CD14-positive monocyte (primary cell): ENCODE measurements around the gene ZNF536. TPM values are rescaled to one million over a fixed set of nuclear protein-coding genes. Genes with fewer than 3 reads are reported as not detected.

Experiments
- DNase-seq, 3 donors: peaks; one replicate each; pipeline ENCODE4 v3.0.0-alpha.2; 2011 to 2022
- H2AFZ ChIP-seq: 2 replicates; pipeline ENCODE4 v1.6.0; 2012; ENCODE audit warnings: mild to moderate bottlenecking, low read depth, low read length, inconsistent platforms; ENCODE audit not compliant: insufficient read depth, poor library complexity, severe bottlenecking
- H3K27ac ChIP-seq, 2 donors: 1 replicate in 1 of 2; 2 replicates in 1 of 2; pipeline ENCODE4 v1.5.1; 2012 to 2013; ENCODE audit warnings: low read length in 2 of 2, control low read depth in 1 of 2, inconsistent platforms in 1 of 2, low read depth in 1 of 2, mild to moderate bottlenecking in 1 of 2
- H3K27me3 ChIP-seq, 2 donors: one replicate each; pipeline versions ENCODE4 v1.6.0 to v1.6.1; 2011 to 2013; ENCODE audit warnings: low read length in 2 of 2; ENCODE audit not compliant: control insufficient read depth in 2 of 2, insufficient read depth in 2 of 2
- H3K36me3 ChIP-seq, 2 donors: replicated peaks in 1 of 2; 1 replicate in 1 of 2; 2 replicates in 1 of 2; pipeline versions ENCODE4 v1.5.1 to v1.6.1; 2012 to 2013; ENCODE audit warnings: low read length in 2 of 2, control low read depth in 1 of 2, inconsistent platforms in 1 of 2, mild to moderate bottlenecking in 1 of 2; ENCODE audit not compliant: insufficient read depth in 2 of 2, control insufficient read depth in 1 of 2
- H3K4me1 ChIP-seq, 2 donors: 1 replicate in 1 of 2; 2 replicates in 1 of 2; pipeline versions ENCODE4 v1.5.1 to v1.6.1; 2012 to 2013; ENCODE audit warnings: low read length in 2 of 2, control low read depth in 1 of 2, inconsistent platforms in 1 of 2, mild to moderate bottlenecking in 1 of 2, moderate library complexity in 1 of 2; ENCODE audit not compliant: insufficient read depth in 2 of 2, control insufficient read depth in 1 of 2
- H3K4me2 ChIP-seq: replicated peaks from 2 replicates; pipeline ENCODE3; 2012; ENCODE audit warnings: low read length, moderate library complexity, mild to moderate bottlenecking; ENCODE audit not compliant: poor library complexity, severe bottlenecking; ENCODE audit errors: extremely low read depth
- H3K4me3 ChIP-seq, 3 experiments: fragments of 200-600 bp in 1 of 3; sonication (generic) in 1 of 3; replicated peaks in 1 of 3; 1 replicate in 2 of 3; 2 replicates in 1 of 3; pipeline ENCODE4 v1.5.1; 2011 to 2013; ENCODE audit warnings: low read length in 3 of 3, mild to moderate bottlenecking in 3 of 3, control low read depth in 2 of 3, low read depth in 2 of 3, inconsistent platforms in 1 of 3, moderate library complexity in 1 of 3
- H3K79me2 ChIP-seq: 2 replicates; pipeline ENCODE4 v1.6.0; 2012; ENCODE audit warnings: mild to moderate bottlenecking, control low read depth, inconsistent platforms, low read length, moderate library complexity; ENCODE audit not compliant: insufficient read depth
- H3K9ac ChIP-seq: 2 replicates; pipeline ENCODE4 v1.6.0; 2017; ENCODE audit warnings: low read length, mild to moderate bottlenecking; ENCODE audit not compliant: insufficient read depth, poor library complexity, severe bottlenecking
- H3K9me3 ChIP-seq, 2 donors: replicated peaks in 1 of 2; 1 replicate in 1 of 2; 2 replicates in 1 of 2; pipeline versions ENCODE4 v1.5.1 to v1.6.1; 2012 to 2013; ENCODE audit warnings: low read length in 2 of 2, control low read depth in 1 of 2; ENCODE audit not compliant: control insufficient read depth in 1 of 2, insufficient read depth in 1 of 2
- H4K20me1 ChIP-seq: 2 replicates; pipeline ENCODE4 v1.6.0; 2012; ENCODE audit warnings: mild to moderate bottlenecking, low read length, control low read depth, moderate library complexity; ENCODE audit not compliant: insufficient read depth
- H3K27ac Mint-ChIP-seq, 7 donors: one replicate each; pipeline ENCODE4 v1.8.0; 2020; ENCODE audit warnings: mild to moderate bottlenecking in 7 of 7, mixed read lengths in 7 of 7, moderate library complexity in 6 of 7, inconsistent platforms in 2 of 7
- H3K27me3 Mint-ChIP-seq, 3 donors: one replicate each; pipeline ENCODE4 v1.8.0; 2021 to 2022; ENCODE audit warnings: low read depth in 3 of 3, mild to moderate bottlenecking in 3 of 3, mixed read lengths in 3 of 3, moderate library complexity in 3 of 3, inconsistent platforms in 1 of 3
- H3K36me3 Mint-ChIP-seq, 2 donors: one replicate each; pipeline ENCODE4 v1.8.0; 2020; ENCODE audit warnings: mixed read lengths in 2 of 2, inconsistent platforms in 1 of 2, mild to moderate bottlenecking in 1 of 2
- H3K4me1 Mint-ChIP-seq: one replicate; pipeline ENCODE4 v1.8.0; 2020; ENCODE audit warnings: mild to moderate bottlenecking, mixed read lengths
- H3K4me3 Mint-ChIP-seq, 2 donors: one replicate each; pipeline ENCODE4 v1.8.0; 2020; ENCODE audit warnings: mild to moderate bottlenecking in 2 of 2, mixed read lengths in 2 of 2, moderate library complexity in 1 of 2
- H3K9me3 Mint-ChIP-seq, 7 donors: one replicate each; pipeline ENCODE4 v1.8.0; 2020 to 2022; ENCODE audit warnings: mixed read lengths in 7 of 7, mild to moderate bottlenecking in 6 of 7, moderate library complexity in 6 of 7, inconsistent platforms in 2 of 7
- WGBS: methylation state at CpG from one replicate; pipeline ENCODE4 v1.1.5; 2013; ENCODE audit warnings: missing lambda C conversion rate; ENCODE audit not compliant: insufficient coverage; 5-methylcytosine and 5-hydroxymethylcytosine counted together
- intact Hi-C, 2 donors: fragments of 100-400 bp; cut with micrococcal nuclease; formaldehyde crosslinking; loops; one replicate each; pipeline versions ENCODE4 v1.15.0 to v1.15.1; 2023
- polyA plus RNA-seq, 3 donors: library from polyadenylated mRNA; depleted of rRNA in 1 of 3; unstranded in 2 of 3; stranded (reverse) in 1 of 3; fragments of 300-500 nt in 2 of 3; fragments of >200 nt in 1 of 3; fragmentation: Illumina TruSeq in 2 of 3; gene quantifications; 1 replicate in 2 of 3; 2 replicates in 1 of 3; pipeline ENCODE4 v1.2.3, GENCODE V29; 2012 to 2021
- TF ChIP-seq, protein P1 (sequence below): fragments of 200-600 bp; IDR thresholded peaks from one replicate; pipeline ENCODE4 v1.8.0; 2022; ENCODE audit warnings: antibody characterized with exemption, mild to moderate bottlenecking

Gene ZNF536
- polyA plus RNA-seq, 3 donors, result not detected

DNA sequence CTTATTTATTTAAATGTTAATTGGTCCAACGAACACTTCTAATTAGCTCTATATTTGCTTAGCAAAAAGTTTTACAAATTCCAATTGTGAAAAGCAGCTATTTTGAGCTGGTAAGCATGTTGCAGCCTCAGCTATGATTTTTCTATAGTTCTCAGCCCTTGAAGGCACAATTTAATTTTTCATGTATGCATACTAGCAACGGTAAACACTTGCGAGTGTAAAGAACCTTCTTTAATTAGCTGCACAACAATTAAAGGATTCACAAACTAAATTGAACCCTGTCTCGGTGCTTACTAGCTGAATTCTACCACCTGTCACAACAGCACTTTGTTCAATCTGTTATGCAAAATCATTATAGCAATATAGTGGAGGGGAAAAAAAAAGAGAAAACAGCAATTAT is 29.8 kb downstream of the ZNF536 start:
- no peaks in the 10 kb centered on the region for H3K36me3 ChIP-seq
- WGBS, result no CpG with 5 or more reads among the region's 4 CpGs
- H3K4me3 Mint-ChIP-seq, result no peak overlapping the region
- no peak for DNase-seq
- no peak overlapping the region for H2AFZ ChIP-seq
- no peak overlapping the region for H3K27ac Mint-ChIP-seq
- H3K4me3 ChIP-seq, result no peak overlapping the region
- H3K4me1 Mint-ChIP-seq, result no peaks in the 10 kb centered on the region
- peaks cover 0 to 8% (median 1%) of the 10 kb centered on the region in 3 donors for H3K27me3 Mint-ChIP-seq
- H3K36me3 Mint-ChIP-seq, result no peaks in the 10 kb centered on the region
- H3K9me3 ChIP-seq, result no peaks in the 10 kb centered on the region
- H3K4me1 ChIP-seq, result no peaks in the 10 kb centered on the region
- H3K27ac ChIP-seq, result no peak overlapping the region
- no peaks in the 10 kb centered on the region for H4K20me1 ChIP-seq
- H3K9ac ChIP-seq, result no peak overlapping the region
- no peaks in the 10 kb centered on the region for H3K79me2 ChIP-seq
- intact Hi-C loops, result no loop called here
- no peak overlapping the region for H3K4me2 ChIP-seq
- H3K9me3 Mint-ChIP-seq, result peaks cover 0 to 2% (median 0%) of the 10 kb centered on the region in 7 donors
- no peaks in the 10 kb centered on the region for H3K27me3 ChIP-seq
- TF ChIP-seq, protein P1, sequence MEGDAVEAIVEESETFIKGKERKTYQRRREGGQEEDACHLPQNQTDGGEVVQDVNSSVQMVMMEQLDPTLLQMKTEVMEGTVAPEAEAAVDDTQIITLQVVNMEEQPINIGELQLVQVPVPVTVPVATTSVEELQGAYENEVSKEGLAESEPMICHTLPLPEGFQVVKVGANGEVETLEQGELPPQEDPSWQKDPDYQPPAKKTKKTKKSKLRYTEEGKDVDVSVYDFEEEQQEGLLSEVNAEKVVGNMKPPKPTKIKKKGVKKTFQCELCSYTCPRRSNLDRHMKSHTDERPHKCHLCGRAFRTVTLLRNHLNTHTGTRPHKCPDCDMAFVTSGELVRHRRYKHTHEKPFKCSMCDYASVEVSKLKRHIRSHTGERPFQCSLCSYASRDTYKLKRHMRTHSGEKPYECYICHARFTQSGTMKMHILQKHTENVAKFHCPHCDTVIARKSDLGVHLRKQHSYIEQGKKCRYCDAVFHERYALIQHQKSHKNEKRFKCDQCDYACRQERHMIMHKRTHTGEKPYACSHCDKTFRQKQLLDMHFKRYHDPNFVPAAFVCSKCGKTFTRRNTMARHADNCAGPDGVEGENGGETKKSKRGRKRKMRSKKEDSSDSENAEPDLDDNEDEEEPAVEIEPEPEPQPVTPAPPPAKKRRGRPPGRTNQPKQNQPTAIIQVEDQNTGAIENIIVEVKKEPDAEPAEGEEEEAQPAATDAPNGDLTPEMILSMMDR, result no peak

DNA sequence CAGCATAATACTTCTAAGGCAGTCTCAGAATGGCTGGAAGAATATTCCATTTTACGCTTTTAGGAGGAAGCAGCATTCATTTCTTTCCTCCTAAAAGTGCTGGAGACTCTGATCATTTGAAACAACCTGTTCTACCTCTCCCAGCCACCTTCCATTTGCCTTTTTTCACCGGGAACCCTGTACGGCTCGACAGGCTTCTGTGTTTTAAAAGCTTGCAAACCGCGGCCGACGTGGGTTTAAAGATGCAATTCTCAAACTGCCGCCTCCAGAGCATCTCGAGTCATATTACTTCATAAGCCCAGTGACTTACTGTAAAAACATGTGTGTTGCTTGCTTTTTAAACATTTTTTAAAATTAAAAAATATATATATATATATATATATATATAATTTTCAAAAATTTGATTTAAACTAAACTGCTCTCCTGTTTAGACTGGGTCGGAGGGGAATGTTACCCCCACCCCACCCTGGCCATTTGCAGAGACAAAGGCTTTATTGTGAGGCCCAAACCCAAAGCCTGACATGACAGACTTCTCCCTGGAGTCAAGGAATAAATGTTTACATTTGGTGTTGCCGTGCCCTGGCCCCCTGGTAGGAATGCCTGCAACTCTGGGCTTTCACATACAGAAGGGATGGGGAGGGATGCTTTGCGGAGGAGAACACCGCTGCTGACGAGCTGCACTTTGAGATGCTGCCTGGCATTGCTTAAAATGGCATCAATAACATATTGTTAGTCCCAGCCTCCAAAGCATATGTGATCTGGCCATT is 30.4 kb downstream of the ZNF536 start:
- no peaks in the 10 kb centered on the region for H3K4me1 ChIP-seq
- TF ChIP-seq, protein P1, result no peak

More for the DNA sequence above, 30.4 kb downstream of the ZNF536 start:
- Mint-ChIP-seq H3K9me3 (peaks cover 0 to 2% (median 0%) of the 10 kb centered on the region in 7 donors), H3K27me3 (peaks cover 0 to 8% (median 1%) of the 10 kb centered on the region in 3 donors), H3K36me3 (no peaks in the 10 kb centered on the region), H3K27ac (no peak overlapping the region), H3K4me3 (no peak overlapping the region), H3K4me1 (no peaks in the 10 kb centered on the region)
- H3K9me3 ChIP-seq, result no peaks in the 10 kb centered on the region
- no peak overlapping the region for H3K27ac ChIP-seq
- 84% methylated on average over 7 of the region's 15 CpGs for WGBS
- H2AFZ ChIP-seq, result no peak overlapping the region
- no peak for DNase-seq
- H3K36me3 ChIP-seq, result no peaks in the 10 kb centered on the region
- intact Hi-C loops, result no loop called here
- H3K4me3 ChIP-seq, result no peak overlapping the region
- no peaks in the 10 kb centered on the region for H4K20me1 ChIP-seq
- no peak overlapping the region for H3K4me2 ChIP-seq
- H3K9ac ChIP-seq, result no peak overlapping the region
- no peaks in the 10 kb centered on the region for H3K27me3 ChIP-seq
- no peaks in the 10 kb centered on the region for H3K79me2 ChIP-seq
